SK-N-SH (cell line): ENCODE measurements around the gene FADD. TPM values are rescaled to one million over a fixed set of nuclear protein-coding genes. Genes with fewer than 3 reads are reported as not detected.

Experiments used
- CTCF ChIA-PET: fragments of 300-600, 350-600 bp; formaldehyde crosslinking; extraction: SDS; loops from one replicate; lab custom pipeline; 2021; lab: Yijun Ruan, JAX
- POLR2A ChIA-PET: fragments of 350-600 bp; sonication (Branson Sonifier 250); formaldehyde crosslinking; extraction: SDS; loops from one replicate; lab custom pipeline; 2020; ENCODE audit warnings: antibody characterized with exemption, inconsistent platforms; lab: Yijun Ruan, JAX
- DNase-seq: peaks from one replicate; pipeline ENCODE4 v3.0.0; 2012
- H2AFZ ChIP-seq: fragments of 200-600 bp; sonication (generic); 2 replicates; pipeline ENCODE4 v1.8.1; 2016; ENCODE audit warnings: antibody characterized with exemption, mild to moderate bottlenecking, low read depth
- H3F3A ChIP-seq: fragments of 200-600 bp; sonication (generic); replicated peaks from 2 replicates; pipeline ENCODE3; 2016; ENCODE audit warnings: antibody characterized with exemption, mild to moderate bottlenecking; ENCODE audit not compliant: insufficient read depth
- H3K27ac ChIP-seq, 2 experiments: fragments of 200-500 bp in 1 of 2; fragments of 200-600 bp in 1 of 2; sonication (Bioruptor generic) in 1 of 2; sonication (generic), shearing (Covaris generic) in 1 of 2; 2 replicates each; pipeline versions ENCODE4 v1.5.1 to v1.6.1; 2014 to 2016; ENCODE audit warnings: low read depth in 2 of 2, inconsistent platforms in 1 of 2, low read length in 1 of 2, mild to moderate bottlenecking in 1 of 2, mixed read lengths in 1 of 2
- H3K27me3 ChIP-seq: fragments of 200-600 bp; sonication (generic), shearing (Covaris generic); 2 replicates; pipeline ENCODE4 v1.6.1; 2016; ENCODE audit warnings: mixed run types; ENCODE audit not compliant: insufficient read depth
- H3K36me3 ChIP-seq, 2 experiments: fragments of 200-500 bp in 1 of 2; fragments of 200-600 bp in 1 of 2; sonication (Bioruptor generic) in 1 of 2; sonication (generic) in 1 of 2; replicated peaks in 1 of 2; 2 replicates each; pipeline versions ENCODE3 to v1.5.1; 2014 to 2016; ENCODE audit warnings: low read length in 1 of 2, mild to moderate bottlenecking in 1 of 2; ENCODE audit not compliant: insufficient read depth in 2 of 2, control insufficient read depth in 1 of 2
- H3K4me1 ChIP-seq, 2 experiments: fragments of 200-500 bp in 1 of 2; fragments of 200-600 bp in 1 of 2; sonication (Bioruptor generic) in 1 of 2; sonication (generic), shearing (Covaris generic) in 1 of 2; 2 replicates each; pipeline versions ENCODE4 v1.5.1 to v1.6.1; 2014 to 2016; ENCODE audit warnings: low read depth in 1 of 2, low read length in 1 of 2, mixed run types in 1 of 2; ENCODE audit not compliant: insufficient read depth in 2 of 2, control insufficient read depth in 1 of 2
- H3K4me2 ChIP-seq: fragments of 200-600 bp; sonication (generic), shearing (Covaris generic); 2 replicates; pipeline ENCODE4 v1.6.1; 2017; ENCODE audit warnings: mixed run types
- H3K4me3 ChIP-seq, 2 experiments: fragments of 200-500 bp in 1 of 2; fragments of 200-600 bp in 1 of 2; sonication (Bioruptor generic) in 1 of 2; sonication (generic), shearing (Covaris generic) in 1 of 2; 2 replicates each; pipeline versions ENCODE4 v1.5.1 to v1.8.1; 2014 to 2016; ENCODE audit warnings: low read depth in 2 of 2, inconsistent platforms in 1 of 2, low read length in 1 of 2, mild to moderate bottlenecking in 1 of 2, mixed read lengths in 1 of 2, moderate library complexity in 1 of 2
- H3K79me2 ChIP-seq: fragments of 200-600 bp; sonication (generic); 2 replicates; pipeline ENCODE4 v1.8.1; 2017; ENCODE audit warnings: mild to moderate bottlenecking; ENCODE audit not compliant: insufficient read depth
- H3K9ac ChIP-seq: fragments of 200-600 bp; sonication (generic); 2 replicates; pipeline ENCODE4 v1.6.1; 2017; ENCODE audit warnings: mixed run types
- H3K9me2 ChIP-seq: fragments of 200-600 bp; sonication (generic); 2 replicates; pipeline ENCODE4 v1.6.1; 2017; ENCODE audit warnings: mixed run types
- H3K9me3 ChIP-seq: fragments of 200-600 bp; sonication (generic); 2 replicates; pipeline ENCODE4 v1.6.1; 2017; ENCODE audit warnings: mixed run types, mild to moderate bottlenecking, moderate library complexity
- H4K20me1 ChIP-seq: fragments of 200-600 bp; sonication (generic); 2 replicates; pipeline ENCODE4 v1.6.1; 2017; ENCODE audit warnings: mild to moderate bottlenecking, mixed run types; ENCODE audit not compliant: insufficient read depth
- ELF1 ChIP-seq: IDR thresholded peaks from 2 replicates; pipeline ENCODE4 v1.4.0; 2012
- EP300 ChIP-seq, 2 experiments: IDR thresholded peaks; 2 replicates each; pipeline versions ENCODE4 v1.4.0 to v1.6.1; 2012; ENCODE audit warnings: borderline replicate concordance in 1 of 2, low read depth in 1 of 2, low read length in 1 of 2
- EZH2phosphoT487 ChIP-seq: fragments of 200-600 bp; sonication (generic); IDR thresholded peaks from 2 replicates; pipeline ENCODE4 v1.6.1; 2017; ENCODE audit warnings: low read depth, mixed run types, mild to moderate bottlenecking, antibody characterized with exemption, moderate library complexity, borderline replicate concordance
- GABPA ChIP-seq: IDR thresholded peaks from 2 replicates; pipeline ENCODE4 v1.4.0; 2012; ENCODE audit warnings: low read depth, mild to moderate bottlenecking
- GATA2 ChIP-seq: sonication (generic); formaldehyde crosslinking; IDR thresholded peaks from 2 replicates; pipeline ENCODE4 v1.5.0; 2020; ENCODE audit warnings: mild to moderate bottlenecking, missing genetic modification reagents
- IRF3 ChIP-seq: fragments of 150-350 bp; IDR thresholded peaks from 2 replicates; pipeline ENCODE4 v1.6.1; 2016; ENCODE audit warnings: mild to moderate bottlenecking, low read depth, low read length
- JUND ChIP-seq: IDR thresholded peaks from 2 replicates; pipeline ENCODE4 v1.4.0; 2012
- MAX ChIP-seq: IDR thresholded peaks from 2 replicates; pipeline ENCODE4 v1.4.0; 2012; ENCODE audit warnings: low read depth
- NFIC ChIP-seq: IDR thresholded peaks from 2 replicates; pipeline ENCODE4 v1.4.0; 2012; ENCODE audit warnings: borderline replicate concordance
- NRF1 ChIP-seq: IDR thresholded peaks from 2 replicates; pipeline ENCODE4 v1.6.1; 2012; ENCODE audit warnings: low read depth, mild to moderate bottlenecking, low read length
- POLR2AphosphoS5 ChIP-seq: IDR thresholded peaks from 2 replicates; pipeline ENCODE4 v1.6.1; 2012; ENCODE audit warnings: low read depth, low read length
- RAD21 ChIP-seq: IDR thresholded peaks from 2 replicates; pipeline ENCODE4 v1.6.1; 2012; ENCODE audit warnings: mild to moderate bottlenecking, low read length
- RFX5 ChIP-seq: IDR thresholded peaks from 2 replicates; pipeline ENCODE4 v1.6.1; 2012; ENCODE audit warnings: mild to moderate bottlenecking, improper control_type of control experiment, low read length
- SMC3 ChIP-seq: IDR thresholded peaks from 2 replicates; pipeline ENCODE4 v1.6.1; 2012; ENCODE audit warnings: low read depth, low read length, improper control_type of control experiment
- TAF1 ChIP-seq: IDR thresholded peaks from 2 replicates; pipeline ENCODE4 v1.6.1; 2012; ENCODE audit warnings: low read depth, mild to moderate bottlenecking, low read length, moderate library complexity, borderline replicate concordance
- TCF12 ChIP-seq: IDR thresholded peaks from 2 replicates; pipeline ENCODE4 v1.4.0; 2012
- USF2 ChIP-seq: fragments of 150-350 bp; IDR thresholded peaks from 2 replicates; pipeline ENCODE4 v1.6.1; 2017; ENCODE audit warnings: antibody characterized with exemption, low read length, low read depth, borderline replicate concordance
- YY1 ChIP-seq: IDR thresholded peaks from 2 replicates; pipeline ENCODE4 v1.4.0; 2012; ENCODE audit warnings: low read depth, mild to moderate bottlenecking
- WGBS: methylation state at CpG from one replicate; pipeline ENCODE4 v1.1.6; 2017; ENCODE audit warnings: low lambda C conversion rate; 5-methylcytosine and 5-hydroxymethylcytosine counted together
- polyA plus RNA-seq, 3 experiments: library from polyadenylated mRNA; depleted of rRNA; stranded (reverse); fragments of >200 nt; gene quantifications; 2 replicates each; pipeline ENCODE4 v1.2.3, GENCODE V29; 2012
- TF ChIP-seq, protein P1 (sequence below): IDR thresholded peaks from 2 replicates; pipeline ENCODE4 v1.4.0; 2012; ENCODE audit warnings: low read depth, borderline replicate concordance
- TF ChIP-seq, protein P2 (sequence below): fragments of 200-600 bp; sonication (generic); IDR thresholded peaks from 2 replicates; pipeline ENCODE4 v1.6.1; 2017; ENCODE audit warnings: antibody characterized with exemption, mild to moderate bottlenecking, moderate library complexity
- TF ChIP-seq, protein P3 (sequence below): IDR thresholded peaks from 2 replicates; pipeline ENCODE4 v1.4.0; 2012; ENCODE audit warnings: low read depth, borderline replicate concordance

FADD gene
- polyA plus RNA-seq, 1 of the 3 experiments (the other 2 are of a cell fraction) = 23.8 TPM

GRCh38 chr11:70240337-70240736, 37.2 kb downstream of the FADD start:
- no peaks in the 10 kb centered on the region for H4K20me1 ChIP-seq
- H3K36me3 ChIP-seq = no peaks in the 10 kb centered on the region
- no peak overlapping the region for H3K27ac ChIP-seq
- peaks cover 7% of the 10 kb centered on the region; the same call in 1 of the 2 replicates for H3K27me3 ChIP-seq
- ChIA-PET CTCF (interaction anchor here (1.1 kb wide), 1 partner anchor 9 kb away, joined by 3 read pairs; no protein-coding TSS in a partner anchor), POLR2A (no interaction called here)
- no peaks in the 10 kb centered on the region for H3K4me1 ChIP-seq
- 36% methylated on average over 15 of the region's 16 CpGs for WGBS
- DNase-seq = no peak
- H3K9me3 ChIP-seq = no peaks in the 10 kb centered on the region
- H3K9ac ChIP-seq = no peak overlapping the region
- H3K9me2 ChIP-seq = no peaks in the 10 kb centered on the region
- TF ChIP-seq YY1 (no peak), POLR2AphosphoS5 (no peak), EP300 (IDR thresholded peaks at IDR 0.05; ENCODE audit: borderline replicate concordance in 1 of 2, low read depth in 1 of 2, low read length in 1 of 2) (no peak), RAD21 (no peak), TCF12 (no peak), GABPA (no peak)
- TF ChIP-seq, protein P1, sequence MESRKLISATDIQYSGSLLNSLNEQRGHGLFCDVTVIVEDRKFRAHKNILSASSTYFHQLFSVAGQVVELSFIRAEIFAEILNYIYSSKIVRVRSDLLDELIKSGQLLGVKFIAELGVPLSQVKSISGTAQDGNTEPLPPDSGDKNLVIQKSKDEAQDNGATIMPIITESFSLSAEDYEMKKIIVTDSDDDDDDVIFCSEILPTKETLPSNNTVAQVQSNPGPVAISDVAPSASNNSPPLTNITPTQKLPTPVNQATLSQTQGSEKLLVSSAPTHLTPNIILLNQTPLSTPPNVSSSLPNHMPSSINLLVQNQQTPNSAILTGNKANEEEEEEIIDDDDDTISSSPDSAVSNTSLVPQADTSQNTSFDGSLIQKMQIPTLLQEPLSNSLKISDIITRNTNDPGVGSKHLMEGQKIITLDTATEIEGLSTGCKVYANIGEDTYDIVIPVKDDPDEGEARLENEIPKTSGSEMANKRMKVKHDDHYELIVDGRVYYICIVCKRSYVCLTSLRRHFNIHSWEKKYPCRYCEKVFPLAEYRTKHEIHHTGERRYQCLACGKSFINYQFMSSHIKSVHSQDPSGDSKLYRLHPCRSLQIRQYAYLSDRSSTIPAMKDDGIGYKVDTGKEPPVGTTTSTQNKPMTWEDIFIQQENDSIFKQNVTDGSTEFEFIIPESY = no peak
- TF ChIP-seq, all 33 proteins: peak for 0
- Histone ChIP-seq H3K4me3 (no peak overlapping the region), H3F3A (no peaks in the 10 kb centered on the region), H3K79me2 (no peaks in the 10 kb centered on the region), H2AFZ (no peak overlapping the region), H3K4me2 (no peak overlapping the region)

- Histone ChIP-seq H3K27me3 (peaks cover 7% of the 10 kb centered on the region; the same call in 1 of the 2 replicates), H3K27ac (no peak overlapping the region), H3K4me2 (no peak overlapping the region), H3K9me3 (no peaks in the 10 kb centered on the region), H2AFZ (no peak overlapping the region), H4K20me1 (no peaks in the 10 kb centered on the region), H3K9ac (no peak overlapping the region), H3F3A (no peaks in the 10 kb centered on the region), H3K9me2 (no peaks in the 10 kb centered on the region), H3K36me3 (no peaks in the 10 kb centered on the region), H3K79me2 (no peaks in the 10 kb centered on the region), H3K4me1 (no peaks in the 10 kb centered on the region), H3K4me3 (no peak overlapping the region)
- no peak for DNase-seq
- ChIA-PET CTCF (no interaction called here), POLR2A (no interaction called here)
- TF ChIP-seq NFIC = no peak
- no peak for TF ChIP-seq RFX5
- no peak for TF ChIP-seq SMC3
- no peak for TF ChIP-seq NRF1
- no peak for TF ChIP-seq ELF1
- TF ChIP-seq YY1 = no peak
- TF ChIP-seq, protein P2, sequence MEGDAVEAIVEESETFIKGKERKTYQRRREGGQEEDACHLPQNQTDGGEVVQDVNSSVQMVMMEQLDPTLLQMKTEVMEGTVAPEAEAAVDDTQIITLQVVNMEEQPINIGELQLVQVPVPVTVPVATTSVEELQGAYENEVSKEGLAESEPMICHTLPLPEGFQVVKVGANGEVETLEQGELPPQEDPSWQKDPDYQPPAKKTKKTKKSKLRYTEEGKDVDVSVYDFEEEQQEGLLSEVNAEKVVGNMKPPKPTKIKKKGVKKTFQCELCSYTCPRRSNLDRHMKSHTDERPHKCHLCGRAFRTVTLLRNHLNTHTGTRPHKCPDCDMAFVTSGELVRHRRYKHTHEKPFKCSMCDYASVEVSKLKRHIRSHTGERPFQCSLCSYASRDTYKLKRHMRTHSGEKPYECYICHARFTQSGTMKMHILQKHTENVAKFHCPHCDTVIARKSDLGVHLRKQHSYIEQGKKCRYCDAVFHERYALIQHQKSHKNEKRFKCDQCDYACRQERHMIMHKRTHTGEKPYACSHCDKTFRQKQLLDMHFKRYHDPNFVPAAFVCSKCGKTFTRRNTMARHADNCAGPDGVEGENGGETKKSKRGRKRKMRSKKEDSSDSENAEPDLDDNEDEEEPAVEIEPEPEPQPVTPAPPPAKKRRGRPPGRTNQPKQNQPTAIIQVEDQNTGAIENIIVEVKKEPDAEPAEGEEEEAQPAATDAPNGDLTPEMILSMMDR = no peak
- no peak for TF ChIP-seq GATA2
- no peak for TF ChIP-seq MAX
- no peak for TF ChIP-seq TAF1
- TF ChIP-seq EZH2phosphoT487 = no peak
- TF ChIP-seq EP300 (IDR thresholded peaks at IDR 0.05; ENCODE audit: borderline replicate concordance in 1 of 2, low read depth in 1 of 2, low read length in 1 of 2) = no peak
- no peak for TF ChIP-seq JUND
- TF ChIP-seq, protein P3, sequence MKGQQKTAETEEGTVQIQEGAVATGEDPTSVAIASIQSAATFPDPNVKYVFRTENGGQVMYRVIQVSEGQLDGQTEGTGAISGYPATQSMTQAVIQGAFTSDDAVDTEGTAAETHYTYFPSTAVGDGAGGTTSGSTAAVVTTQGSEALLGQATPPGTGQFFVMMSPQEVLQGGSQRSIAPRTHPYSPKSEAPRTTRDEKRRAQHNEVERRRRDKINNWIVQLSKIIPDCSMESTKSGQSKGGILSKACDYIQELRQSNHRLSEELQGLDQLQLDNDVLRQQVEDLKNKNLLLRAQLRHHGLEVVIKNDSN = no peak
- no peak for TF ChIP-seq USF2
- TF ChIP-seq IRF3 = no peak
- no peak for TF ChIP-seq TCF12
- WGBS = 75% methylated on average over 3 of the region's 3 CpGs
Observed at GRCh38 chr11:70241709-70242108, 38.6 kb downstream of the FADD start.
